Omental fat pad (tissue), 4 donors: ENCODE data around the gene PDIA2. TPM values are rescaled to one million over a fixed set of nuclear protein-coding genes. Genes with fewer than 3 reads are reported as not detected.

Experiments used
- ATAC-seq: fragments of 150-250 bp; one replicate; pipeline ENCODE4 v1.9.1; 2016; ENCODE audit warnings: mild to moderate bottlenecking, moderate library complexity; ENCODE audit not compliant: low FRiP score
- DNase-seq: peaks from one replicate; pipeline ENCODE4 v3.0.0-alpha.2; 2019; ENCODE audit warnings: low spot score
- CTCF ChIP-seq, 3 donors: fragments of 450-650 bp; IDR thresholded peaks; one replicate each; pipeline ENCODE4 v1.5.1; 2016 to 2017; ENCODE audit warnings: antibody characterized with exemption in 3 of 3, mild to moderate bottlenecking in 3 of 3, moderate library complexity in 2 of 3
- total RNA-seq, 4 donors: library from RNA; depleted of rRNA; stranded (reverse); fragments of >200 nt; gene quantifications; one replicate each; pipeline ENCODE4 v1.1.0, GENCODE V29; 2016

The PDIA2 gene
- total RNA-seq, 4 donors from 2014 or later = 1.5 to 5.3 (median 2.7) TPM; not detected in 1

DNA sequence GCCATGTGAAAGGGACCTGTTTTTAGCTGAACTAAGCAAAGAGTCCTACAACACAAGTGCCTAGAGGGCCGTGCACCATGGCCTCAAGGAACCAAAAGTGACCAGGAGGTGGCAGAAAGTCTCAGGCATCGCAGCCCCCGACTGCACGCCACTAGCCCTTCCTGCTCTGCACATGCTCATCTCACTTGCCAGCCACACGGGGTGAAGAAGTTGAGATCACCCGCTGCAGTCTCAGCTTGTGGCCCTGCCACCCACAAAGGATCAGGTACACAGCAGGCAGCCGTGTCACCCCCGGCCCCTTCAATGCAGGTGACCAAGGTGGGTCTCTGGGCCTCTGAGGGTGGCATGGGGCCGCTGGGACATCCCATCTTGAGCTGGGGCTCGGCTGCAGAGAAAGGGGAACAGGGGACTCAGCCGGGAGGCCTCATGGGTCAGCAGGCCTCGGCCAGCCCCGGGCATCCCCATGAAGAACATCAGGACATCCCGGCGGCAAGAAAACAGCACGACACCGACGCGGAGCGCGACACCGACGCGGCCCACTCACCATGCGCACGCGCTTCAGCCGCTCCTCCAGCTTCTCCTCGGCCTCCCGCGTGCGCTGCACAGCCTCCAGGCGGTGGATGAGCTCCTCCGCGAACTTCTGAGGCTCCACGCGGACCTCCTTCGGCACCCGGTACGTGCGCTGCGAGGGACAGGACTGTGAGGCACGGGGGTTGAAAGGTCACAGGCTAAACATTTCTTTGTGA is 21.0 kb downstream of the PDIA2 start:
- ATAC-seq (peak; percentile 16), DNase-seq (no peak)
- no peak for TF ChIP-seq CTCF (IDR thresholded peaks at IDR 0.05)

DNA sequence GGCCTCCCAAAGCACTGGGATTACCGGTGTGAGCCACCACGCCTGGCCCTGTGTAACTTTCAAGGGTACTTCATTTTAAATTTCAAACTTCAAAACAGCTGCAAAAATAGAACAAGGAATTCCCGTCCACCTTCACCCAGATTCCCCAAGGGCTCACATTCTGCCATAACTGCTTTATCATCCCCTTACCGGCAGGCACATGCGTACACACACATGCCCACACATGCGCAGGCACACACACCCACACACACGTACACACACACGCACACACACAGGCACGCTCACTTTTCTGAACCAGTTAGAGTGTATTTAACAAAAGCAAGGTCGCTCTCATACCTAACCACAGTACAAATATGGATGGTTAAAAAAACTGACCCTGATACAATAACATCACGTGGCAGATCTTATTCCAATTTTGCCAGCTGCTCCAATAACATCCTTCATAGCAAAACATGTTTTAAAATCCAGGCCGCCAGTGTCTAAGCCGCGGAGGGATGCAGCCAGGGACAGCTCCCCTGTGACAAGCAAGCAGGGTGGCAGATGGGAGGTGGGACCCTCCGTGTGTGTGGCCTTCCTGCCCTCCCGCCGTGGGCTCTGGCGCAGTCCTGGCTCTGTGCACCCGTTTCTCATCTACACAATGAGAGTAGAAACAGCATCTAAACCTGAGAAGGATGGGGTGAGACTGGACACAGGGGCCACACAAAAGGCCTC is 23.1 kb downstream of the PDIA2 start:
- no peak for TF ChIP-seq CTCF (IDR thresholded peaks at IDR 0.05)
- DNase-seq (no peak), ATAC-seq (no peak)

DNA sequence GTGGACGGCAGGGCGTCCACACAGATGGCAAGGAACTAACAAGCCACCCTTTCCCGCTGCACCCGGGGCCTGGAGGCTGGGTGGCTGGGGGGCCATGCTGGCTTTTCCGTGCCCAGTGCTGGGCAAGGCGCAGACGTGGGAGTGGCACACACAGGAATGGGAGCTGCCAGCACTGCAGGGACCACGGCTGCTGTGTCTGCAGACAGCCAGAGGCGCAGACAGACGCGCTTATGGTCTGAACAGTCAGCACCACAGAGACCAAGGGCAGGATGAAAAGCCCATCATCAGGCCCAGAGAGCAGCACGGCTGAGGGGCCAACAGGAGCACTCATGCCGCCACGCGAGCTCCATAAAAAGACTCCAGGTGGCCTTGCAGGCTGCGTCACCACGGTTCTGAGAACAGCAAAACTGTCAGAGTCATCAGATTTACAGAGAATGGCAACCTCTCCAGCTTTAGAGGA is 24.0 kb downstream of the PDIA2 start:
- DNase-seq (no peak), ATAC-seq (no peak)
- TF ChIP-seq CTCF (IDR thresholded peaks at IDR 0.05) = no peak

DNA sequence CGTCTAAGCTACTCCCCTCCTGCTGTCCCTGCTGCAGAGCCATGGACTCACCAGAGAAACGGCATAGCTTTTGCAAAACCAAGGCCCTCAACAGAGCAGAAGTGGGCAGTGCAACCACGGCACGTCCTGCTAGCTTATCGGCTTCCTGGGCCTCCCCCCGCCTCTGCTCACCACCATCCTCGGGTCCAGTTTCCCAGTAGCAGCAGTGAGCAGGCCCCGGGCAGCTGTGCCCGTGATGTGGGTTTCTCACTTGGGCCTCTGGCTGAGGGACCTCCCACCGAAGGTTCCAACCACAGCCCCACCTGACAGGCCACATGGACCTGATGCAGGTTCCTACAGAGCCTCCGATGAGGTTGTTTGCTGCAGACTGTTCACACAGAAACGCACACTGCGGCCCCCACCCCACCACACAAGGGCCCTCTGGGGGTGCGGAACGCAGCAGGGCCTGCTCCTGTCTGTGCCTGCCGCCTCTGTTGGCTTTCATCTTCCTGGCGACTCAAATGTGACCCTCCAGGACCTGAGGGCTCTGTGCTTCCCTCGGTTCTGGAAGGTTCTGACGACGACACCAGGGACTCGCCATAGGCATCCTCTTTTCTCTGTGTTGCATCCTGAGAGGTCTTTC is 24.8 kb downstream of the PDIA2 start:
- DNase-seq = no peak
- no peak for TF ChIP-seq CTCF (IDR thresholded peaks at IDR 0.05)
- ATAC-seq = no peak

- DNase-seq (no peak), ATAC-seq (no peak)
- TF ChIP-seq CTCF (IDR thresholded peaks at IDR 0.05) = no peak
Measured at GRCh38 chr16:309476-309875, 26.5 kb downstream of the PDIA2 start.

GRCh38 chr16:311725-312124 is 28.8 kb downstream of the PDIA2 start:
- DNase-seq (no peak), ATAC-seq (no peak)
- no peak for TF ChIP-seq CTCF (IDR thresholded peaks at IDR 0.05)
